HG03060 (cell line): ENCODE results near the gene RET.

Experiments used
- ATAC-seq: cut with Tn5 transposase; IDR thresholded peaks from one replicate; pipeline ENCODE4 v1.9.1; 2021; ENCODE audit warnings: low read depth, moderate number of reproducible peaks; ENCODE audit not compliant: unreplicated experiment

The RET gene

DNA sequence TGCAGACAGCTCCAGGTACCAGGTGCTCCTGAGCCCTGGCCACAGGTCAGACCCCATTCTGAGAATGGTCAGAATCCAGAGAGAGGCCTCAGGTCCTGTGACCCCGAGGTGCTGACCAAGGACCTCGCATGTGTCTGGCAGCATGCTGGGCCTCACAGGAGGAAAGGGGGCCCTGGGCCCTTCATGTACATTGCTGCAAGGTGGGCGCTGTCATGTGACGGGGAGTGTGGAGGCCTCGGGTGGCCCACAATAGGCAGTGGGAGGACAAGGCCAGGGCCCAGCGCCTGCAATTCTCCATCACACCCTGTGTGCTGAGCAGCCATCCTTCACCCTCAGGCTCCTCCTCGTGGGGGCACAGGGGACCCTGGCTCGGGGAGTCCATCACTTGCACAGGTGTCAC lies 15.5 kb upstream of the RET start:
- ATAC-seq = no peak

DNA sequence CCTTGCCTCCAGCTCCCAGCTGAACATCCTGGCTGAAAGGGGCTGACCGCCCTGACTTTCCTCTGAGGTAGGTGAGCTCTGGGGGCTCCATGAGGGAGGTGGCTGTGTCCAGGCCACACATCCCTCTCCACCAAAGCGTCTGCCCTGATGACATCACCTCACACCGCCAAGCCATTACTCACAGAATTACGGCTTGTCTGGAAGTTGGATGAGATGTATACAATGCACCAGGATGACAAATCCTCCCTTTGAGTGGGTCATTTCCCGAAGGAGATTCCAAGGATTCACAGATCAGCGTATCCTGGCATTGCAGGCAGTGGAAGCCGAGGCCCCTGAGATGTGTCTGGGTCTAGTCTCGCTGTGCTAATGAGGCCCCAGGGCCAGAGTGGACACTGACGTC lies 15.1 kb upstream of the RET start:
- ATAC-seq = no peak

DNA sequence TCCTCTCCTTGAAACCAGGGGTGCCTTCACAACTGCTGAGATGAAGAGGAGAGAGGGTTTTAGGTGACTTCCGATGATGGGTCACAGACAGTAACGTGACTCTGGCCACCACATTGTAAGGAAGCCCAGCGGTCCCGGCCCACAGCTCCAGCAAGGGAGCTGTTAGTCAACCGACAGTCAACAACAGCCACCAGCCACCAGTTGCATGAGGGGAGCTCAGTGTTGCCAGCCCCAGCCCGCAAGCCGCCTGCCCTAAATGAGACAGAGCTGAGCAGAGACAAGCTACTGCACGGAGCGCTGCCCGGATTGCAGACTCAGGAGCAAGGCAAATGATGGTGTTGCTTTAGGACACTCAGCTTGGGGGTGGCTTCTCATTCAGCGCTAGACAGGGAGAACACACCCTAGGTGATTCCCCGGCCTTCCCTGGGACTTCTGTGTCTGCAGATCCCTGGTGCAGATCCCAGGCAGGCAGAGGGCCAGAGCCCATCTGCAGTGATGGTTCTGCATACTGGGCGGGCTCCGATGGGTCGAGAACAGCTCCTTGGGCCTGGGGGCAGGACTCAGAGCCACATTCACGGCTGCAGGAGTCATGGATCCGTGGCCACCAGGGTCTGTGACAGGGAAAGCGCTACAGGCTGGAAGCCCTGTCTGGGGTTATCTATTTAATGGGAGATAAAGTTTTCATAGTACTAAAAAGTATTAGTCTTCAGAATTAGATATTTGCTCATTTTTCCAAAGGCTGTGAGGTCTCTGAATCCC lies 14.3 kb upstream of the RET start:
- ATAC-seq = no peak

DNA sequence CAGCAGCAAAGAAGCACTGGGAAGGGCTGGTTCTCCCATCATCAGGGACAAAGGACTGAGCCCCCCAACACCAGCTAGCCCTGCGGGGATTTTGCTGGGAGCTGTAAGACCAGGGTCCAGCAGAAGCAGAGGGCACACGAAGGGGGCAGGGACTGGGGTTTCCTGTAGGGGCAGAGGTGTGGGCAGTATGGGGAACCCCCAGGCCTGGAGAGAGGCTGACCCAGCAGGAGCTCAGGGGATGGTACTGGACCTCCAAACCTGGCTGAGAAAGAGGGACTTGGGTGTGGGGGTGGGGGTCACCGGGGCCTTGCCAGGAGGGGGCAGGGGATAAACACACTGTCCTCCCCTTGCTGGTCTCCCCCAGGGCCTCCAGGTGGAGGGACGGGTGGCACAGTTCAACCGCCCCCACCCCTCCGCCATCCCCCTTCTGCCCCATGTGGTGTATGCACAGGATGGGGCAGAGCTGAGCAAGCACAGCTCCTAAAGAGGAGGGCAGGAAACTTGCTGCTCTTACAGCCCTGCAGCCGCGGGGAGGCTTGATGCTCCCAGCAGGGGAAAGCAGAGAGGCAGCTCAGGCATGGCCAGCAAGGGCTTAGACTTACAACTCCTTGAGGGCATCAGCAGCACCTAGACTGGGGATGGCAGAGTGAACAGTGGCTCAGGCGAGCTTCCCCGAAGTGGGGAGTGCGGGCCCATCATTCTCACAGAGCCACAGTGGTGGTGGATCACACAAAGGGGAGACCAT lies 12.4 kb upstream of the RET start:
- no peak for ATAC-seq

DNA sequence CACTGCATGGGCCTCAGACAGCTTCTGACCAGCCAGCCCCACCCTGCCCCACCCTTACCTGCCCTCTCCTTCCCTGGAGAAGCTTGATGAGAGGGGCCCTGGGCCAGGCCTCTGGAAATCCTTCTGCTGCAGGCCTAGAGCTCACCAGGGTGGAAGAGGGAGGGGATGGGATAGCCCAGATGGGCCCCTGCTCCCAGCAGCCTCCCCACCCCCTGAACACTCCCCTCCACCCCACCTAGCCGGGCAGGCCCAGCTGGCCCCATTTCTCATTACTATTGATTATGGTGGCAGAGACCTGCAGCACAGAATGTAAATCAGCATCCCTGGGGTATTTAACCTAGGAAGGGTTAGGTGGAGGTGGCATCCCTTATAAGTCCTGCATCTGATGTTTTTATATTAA lies 11.6 kb upstream of the RET start:
- no peak for ATAC-seq

DNA sequence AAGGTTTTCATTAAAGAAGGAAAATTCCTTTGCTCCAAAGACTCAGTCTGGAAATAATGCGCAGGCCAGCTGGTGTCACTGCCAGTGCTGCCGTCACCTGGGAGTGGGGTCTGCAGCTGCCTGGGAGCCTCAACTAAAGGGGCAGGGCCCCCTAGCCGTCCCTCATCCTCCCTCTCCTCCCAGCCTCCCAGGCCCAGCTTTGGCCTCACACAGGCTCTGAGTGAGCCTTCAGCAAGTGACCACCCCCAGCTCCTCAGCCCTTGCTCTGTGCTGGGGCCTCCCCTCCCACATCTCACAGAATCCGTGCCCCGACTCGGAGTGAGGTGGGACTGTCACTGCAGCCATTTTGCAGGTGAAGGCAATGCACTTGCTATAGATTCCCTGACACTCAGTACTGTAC lies 11.1 kb upstream of the RET start:
- no peak for ATAC-seq

DNA sequence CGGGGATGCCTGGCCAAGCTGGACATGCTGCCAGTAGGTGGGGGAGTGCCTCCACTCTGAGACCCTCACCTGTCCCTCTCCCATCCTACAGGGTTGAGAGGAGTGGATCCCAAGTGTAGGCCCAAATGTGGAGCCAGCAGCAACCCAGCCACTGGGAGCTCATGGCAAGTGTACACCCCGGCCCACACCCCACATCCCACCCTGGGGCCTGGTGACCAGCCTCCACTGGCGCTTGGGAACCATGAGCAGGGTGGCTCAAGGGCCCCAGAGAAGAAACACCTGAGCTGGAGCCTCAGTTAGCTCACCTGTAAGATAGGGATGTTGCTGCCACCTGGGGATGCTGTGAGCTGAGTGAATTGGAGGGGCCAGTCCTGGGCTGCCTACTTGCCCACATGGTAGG lies 10.4 kb upstream of the RET start:
- ATAC-seq = no peak

DNA sequence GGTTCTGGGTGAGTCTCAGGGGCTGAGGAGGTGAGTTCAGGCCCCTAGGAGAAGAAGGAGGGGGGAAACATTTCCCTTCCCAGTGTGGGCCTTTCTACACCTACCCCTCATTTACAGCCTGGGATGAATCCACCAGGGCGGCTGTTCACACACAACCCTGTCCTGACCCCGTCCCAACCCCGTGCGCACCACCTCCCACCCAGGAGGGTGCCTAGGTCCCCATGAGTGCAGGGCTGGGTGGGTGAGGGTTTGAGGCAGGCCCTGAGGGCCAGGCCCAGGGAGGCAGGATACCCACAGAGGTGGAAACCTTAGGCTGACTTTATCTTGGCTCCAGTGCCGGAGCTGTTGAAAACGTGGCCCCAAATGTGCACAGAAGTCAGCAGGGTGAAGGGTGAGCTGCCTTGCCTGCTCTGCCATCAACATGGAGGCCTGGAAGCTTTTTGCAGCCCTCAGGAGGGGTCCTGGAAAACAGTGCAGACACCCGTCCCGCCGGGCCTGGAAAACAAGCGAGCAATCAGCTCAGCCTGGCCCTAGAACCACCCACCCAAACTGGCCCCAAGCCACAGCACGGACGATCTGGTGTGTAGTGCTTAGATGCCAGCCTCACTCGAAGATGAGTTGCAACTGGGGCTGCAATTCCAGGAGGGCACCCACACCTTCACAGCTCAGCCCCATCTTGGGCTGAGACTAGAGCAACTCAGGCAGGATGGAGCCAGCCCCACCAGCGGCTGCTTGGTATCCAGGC lies 9.3 kb upstream of the RET start:
- ATAC-seq = no peak

DNA sequence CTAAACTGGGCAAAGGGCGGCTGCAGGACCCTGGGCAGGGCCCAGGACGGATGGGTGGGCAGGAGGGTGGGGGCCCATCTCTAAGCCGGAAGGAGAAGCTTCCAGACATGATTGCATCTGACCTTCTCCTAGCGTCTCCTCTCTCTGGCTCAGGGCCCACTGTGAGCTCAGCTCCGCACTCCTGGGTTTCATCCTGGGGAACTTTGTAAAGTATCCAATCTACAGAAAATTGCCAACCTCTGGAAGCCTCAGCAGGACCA lies 8.8 kb upstream of the RET start:
- no peak for ATAC-seq

DNA sequence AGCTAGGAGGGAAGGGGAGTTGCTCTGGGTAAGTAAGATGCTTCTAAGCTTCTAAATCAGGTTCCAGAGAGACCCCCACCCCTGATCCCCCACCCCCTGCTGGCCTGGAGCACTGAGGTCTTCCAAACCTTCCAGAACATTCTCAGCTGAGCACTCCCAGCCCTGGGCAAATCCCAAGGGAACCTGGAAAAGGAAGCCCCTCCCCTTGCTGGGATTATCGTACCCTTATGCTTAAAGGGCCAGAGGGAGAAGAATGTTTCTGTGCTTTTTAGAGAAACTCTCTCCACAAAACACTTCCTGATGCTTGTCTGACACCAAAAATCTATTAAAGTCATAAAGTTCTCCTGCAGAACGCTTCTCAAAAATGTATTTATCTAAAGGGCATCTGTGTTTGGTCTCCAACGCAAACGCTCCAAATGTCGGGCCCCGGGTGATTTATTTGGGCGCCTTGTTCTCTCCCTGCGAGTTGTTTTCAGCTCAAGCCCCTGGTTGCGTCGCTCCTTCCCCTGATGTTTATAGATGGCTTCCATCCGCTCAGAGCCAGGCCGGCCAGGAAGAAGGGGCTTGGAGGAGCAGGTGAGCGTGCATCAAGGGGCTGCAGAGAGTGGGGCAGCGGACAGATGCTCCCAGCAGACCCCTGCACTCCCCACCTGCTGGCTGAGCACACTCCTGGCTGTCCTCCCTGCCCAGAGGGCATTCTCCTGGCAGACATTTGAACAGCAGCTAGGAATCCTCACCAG lies 8.2 kb upstream of the RET start:
- ATAC-seq = no peak

DNA sequence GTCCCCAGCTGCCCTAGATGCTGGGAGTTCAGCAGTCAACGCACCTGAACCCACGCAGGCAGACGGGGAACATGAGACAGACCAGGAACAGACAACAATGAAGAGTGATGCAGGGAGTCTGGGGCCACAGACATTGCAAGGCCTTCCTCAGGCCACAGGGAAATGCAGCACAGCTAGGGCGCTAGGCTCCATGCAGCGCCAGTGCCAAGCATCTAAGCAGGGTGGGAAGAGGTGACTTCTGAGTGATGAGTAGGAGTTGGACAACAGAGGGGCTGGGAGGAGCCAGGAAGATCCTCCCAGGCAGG lies 7.7 kb upstream of the RET start:
- no peak for ATAC-seq

DNA sequence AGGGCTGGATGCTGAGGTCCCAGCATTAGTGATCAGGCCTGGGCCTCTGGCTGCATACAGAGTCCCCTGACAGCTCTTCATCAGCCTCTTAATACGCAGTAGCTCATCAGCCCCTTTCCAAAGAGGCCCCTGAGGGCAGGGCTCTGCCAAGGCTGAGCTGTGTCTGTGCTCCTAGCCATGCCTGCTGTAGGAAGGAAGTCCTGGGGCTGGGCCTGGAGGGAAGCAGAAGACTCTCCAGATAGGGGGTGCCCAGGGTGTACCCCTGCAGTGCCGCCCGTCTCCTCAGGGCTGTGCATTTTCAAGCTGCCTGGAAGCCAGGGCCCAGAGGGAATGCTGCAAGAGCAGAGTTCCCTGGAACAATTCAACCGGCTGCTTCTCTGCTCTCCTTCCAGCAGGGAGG lies 7.3 kb upstream of the RET start:
- no peak for ATAC-seq

DNA sequence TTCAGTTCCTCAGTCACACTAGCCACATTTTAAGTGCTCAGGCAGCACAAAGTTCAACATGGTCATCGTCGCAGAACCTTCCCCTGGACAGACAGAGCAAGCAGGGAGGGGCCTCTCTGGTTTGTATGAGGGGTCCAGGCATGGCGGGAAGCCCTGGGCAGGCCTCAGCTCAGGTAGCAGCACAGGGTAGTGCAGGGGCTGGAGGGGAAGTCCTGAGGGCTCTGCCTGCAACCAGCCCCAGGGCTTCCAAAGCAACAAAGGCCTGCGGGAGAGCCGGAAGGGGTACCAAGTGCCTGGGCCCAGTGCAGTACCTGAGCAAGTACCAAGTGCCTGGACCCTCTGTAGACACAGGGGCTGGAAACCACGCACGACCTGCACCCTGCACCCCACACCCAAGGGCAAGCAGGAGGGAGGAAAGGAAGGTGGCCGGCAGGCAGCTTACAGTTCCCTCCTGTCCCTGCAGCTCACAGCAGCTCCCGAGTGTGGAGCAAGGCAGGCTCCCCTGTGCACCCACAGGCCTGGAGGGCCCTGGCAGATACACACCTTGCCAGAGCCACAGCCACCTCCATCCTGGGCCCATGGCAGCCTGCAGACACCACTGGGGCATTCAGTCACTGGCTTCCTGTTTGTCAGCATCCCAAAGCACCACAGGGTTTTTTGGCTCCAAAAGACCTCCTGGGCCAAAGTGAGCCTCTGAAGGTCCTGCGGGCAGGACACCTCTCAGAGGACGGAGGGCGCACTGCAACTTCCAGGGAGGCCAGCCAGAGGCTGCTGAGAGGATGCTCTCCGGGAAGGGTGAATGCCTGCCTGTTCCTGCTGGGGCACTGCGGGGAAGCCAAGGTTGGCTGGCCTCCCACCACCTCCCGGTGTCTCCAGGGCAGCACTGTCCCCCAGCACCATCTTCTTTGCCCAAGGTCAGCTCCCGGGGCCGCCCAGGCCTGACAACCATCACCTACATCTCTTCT lies 6.5 kb upstream of the RET start:
- ATAC-seq = no peak

DNA sequence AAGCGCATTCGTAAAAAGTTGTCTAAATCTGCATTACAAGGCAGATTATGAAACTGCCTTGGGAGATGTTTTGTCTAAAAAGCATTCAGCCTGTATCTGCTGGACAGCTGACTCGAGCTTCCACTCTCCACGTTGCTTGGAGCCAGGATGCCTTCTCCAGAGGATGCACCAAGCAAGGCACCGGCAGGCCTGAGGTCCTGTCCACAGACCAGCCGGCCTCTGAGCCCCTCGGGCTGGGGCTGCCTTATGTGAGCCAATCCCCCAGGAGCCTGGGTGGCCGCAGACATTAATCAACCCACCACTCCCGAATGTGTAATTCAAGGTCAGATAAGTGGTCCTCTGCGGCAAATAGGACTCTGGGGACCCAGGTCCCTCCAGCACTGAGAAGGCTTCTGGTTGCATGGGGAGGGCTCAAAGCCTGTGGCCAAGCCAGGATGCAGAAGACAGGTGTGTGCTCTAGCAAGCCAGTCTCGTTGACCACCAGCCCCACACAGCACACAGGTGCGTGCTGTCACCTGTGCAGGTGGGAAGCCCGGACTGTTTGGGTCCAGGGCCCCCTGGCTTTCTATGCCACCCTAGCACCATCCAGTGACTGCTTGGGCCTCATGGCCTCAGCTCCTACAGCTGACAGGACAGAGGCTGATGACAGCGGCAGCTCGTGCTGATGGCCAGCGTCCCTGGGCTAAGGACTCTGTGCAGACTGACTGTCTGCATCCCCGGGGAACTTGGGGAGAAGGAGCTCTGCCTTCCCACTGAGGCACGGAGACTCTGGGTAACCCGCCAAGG lies 4.8 kb upstream of the RET start:
- ATAC-seq = no peak

DNA sequence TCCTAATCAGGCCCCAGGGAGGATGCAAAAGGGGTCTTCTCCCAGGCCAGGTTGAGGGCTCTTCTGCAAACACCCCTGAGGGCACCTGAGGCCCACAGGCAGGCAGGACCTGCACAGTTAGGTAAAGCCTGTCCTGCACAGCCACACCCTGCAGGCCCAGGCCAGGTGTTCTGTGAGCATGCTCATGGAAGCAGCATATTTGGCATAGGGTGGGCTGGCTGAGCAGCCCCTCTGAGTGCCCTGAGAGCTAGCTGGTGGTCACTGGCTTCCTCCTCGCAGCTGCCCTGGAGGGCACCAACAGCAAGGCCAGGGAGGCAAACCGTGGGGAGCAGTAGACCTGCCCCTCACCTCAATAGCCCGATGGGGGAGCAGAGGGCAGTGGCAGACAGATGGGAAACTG lies 3.7 kb upstream of the RET start:
- ATAC-seq = no peak

DNA sequence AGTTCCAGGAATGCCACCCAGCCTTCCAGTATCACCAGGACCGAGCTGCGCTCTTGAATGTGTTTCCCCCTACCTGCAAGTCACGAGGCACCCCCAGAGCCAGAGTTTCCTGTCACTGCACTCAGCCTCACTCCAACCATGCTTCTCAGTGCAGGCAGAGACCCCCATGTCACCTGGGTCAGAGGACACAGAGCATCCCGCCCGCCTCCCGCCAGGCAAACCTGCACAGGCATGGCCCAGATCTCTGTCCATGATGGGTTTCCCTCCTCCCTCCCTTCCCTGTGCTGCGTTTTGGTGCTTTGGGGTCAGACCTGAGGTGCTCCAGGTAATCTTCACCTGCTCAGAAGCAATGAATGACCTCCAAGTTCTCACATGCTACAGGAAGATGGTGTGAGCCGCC lies 3.1 kb upstream of the RET start:
- ATAC-seq = no peak

DNA sequence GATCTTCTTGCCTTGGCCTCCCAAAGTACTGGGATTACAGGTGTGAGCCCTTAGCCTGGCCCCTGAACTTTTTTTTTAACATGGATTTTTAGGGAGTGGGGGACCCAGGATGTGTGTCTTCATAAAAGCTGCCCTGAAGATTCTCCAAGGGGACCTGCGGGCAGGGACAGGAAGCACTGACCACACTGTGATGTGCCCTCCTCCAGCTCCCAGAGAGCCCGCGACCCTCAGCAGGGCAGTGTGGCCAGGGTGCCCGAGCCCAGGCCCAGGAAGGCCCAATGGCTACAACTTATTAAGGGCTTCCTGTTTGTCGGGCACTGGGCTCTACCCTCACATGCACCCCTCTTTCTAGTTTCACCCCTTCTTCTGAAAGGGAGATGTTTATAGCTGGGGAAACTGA lies 2.5 kb upstream of the RET start:
- no peak for ATAC-seq

DNA sequence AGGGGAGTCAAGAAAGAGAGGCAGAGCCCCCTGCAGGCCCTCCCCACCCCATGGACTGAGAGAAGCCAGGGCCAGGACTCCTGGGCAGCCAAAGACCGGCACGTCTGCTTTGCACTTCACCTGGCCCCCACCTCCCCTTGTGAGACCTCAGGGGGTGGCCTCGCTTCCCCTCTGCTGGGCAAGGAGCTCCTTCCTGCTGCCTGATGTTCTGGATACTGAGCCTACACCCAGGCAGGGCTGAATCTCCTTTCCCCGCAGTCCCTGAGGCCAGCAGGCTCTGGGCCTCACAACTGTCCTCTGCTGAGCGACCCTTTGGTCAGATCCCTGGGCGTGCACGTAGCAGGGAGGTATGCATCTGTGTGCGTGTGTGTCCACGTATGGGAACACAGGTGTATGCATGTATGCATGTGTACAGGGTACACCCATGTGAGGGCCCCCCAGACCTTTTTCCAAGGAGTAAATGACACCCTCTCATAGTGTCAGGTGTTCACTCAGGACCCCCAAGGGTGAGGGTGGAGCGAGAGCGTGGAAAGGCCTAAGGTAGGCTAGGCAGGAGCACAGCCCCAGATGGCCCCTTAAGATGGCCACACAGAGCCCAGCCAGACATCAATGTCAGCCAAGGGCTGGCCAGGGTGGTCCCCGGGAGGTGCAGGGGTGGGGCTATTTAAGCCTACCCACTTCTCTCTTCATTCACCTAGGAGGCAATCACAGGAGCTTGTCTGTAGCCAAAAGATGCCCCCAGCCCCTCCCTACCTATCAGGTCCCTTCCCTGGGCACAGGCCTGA lies 1.9 kb upstream of the RET start:
- ATAC-seq = no peak

DNA sequence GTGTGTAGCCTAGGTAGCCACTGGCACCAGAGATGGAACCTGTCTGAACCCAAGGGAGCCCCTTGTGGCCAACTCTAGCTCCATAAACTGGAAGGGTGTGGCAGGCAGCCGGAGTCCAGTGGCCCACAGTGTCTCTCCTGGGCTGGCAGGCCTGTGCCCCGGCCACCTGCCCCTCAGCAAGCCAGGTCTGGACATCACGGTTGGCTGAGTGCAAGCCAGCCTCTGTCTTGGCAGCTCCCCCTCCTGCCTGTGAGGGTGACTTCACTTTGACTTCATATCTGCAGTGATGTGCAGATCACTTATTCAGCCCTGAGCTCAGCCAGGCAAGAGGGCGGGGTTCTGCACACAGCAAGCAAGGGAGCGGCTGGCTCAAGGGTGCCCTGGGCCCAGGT lies 1.3 kb upstream of the RET start:
- ATAC-seq = no peak
